WTC11 (cell line): ENCODE results near the gene S100A5. TPM values are rescaled to one million over a fixed set of nuclear protein-coding genes. Genes with fewer than 3 reads are reported as not detected.

Experiments used
- ATAC-seq: fragments of 200-7000 bp; cut with Tn5 transposase; 2 replicates; pipeline ENCODE4 v1.10.0; 2021; ENCODE audit warnings: mild to moderate bottlenecking, moderate library complexity
- CTCF ChIA-PET: fragments of 300-600 bp; sonication (Branson Sonifier 250); formaldehyde crosslinking; loops from one replicate; lab custom pipeline; 2021; ENCODE audit warnings: antibody characterized with exemption; lab: Charles Lee
- POLR2A ChIA-PET: fragments of 350-600 bp; sonication (Branson Sonifier 250); formaldehyde crosslinking; loops from one replicate; lab custom pipeline; 2021; ENCODE audit warnings: antibody characterized with exemption; lab: Charles Lee
- DNase-seq: peaks from one replicate; pipeline ENCODE4 v3.0.0; 2021; ENCODE audit warnings: low spot score
- H3K27ac Mint-ChIP-seq: 2 replicates; pipeline ENCODE4 v1.8.0; 2021; ENCODE audit warnings: mixed read lengths
- H3K27me3 Mint-ChIP-seq: 2 replicates; pipeline ENCODE4 v1.8.0; 2021; ENCODE audit warnings: low read depth, mild to moderate bottlenecking, moderate library complexity, mixed read lengths
- H3K36me3 Mint-ChIP-seq: 2 replicates; pipeline ENCODE4 v1.8.0; 2021; ENCODE audit warnings: mixed read lengths
- H3K4me1 Mint-ChIP-seq: 2 replicates; pipeline ENCODE4 v1.8.0; 2022; ENCODE audit warnings: mixed read lengths
- H3K4me3 Mint-ChIP-seq: 2 replicates; pipeline ENCODE4 v1.8.0; 2021; ENCODE audit warnings: mild to moderate bottlenecking, moderate library complexity, mixed read lengths
- H3K9me3 Mint-ChIP-seq: 2 replicates; pipeline ENCODE4 v1.8.0; 2021; ENCODE audit warnings: mixed read lengths
- AR ChIP-seq: fragments of 250-450 bp; sonication (Bioruptor Pico); IDR thresholded peaks from 2 replicates; pipeline ENCODE4 v1.9.0; 2021; ENCODE audit warnings: mild to moderate bottlenecking
- ATF3 ChIP-seq: sonication (generic); formaldehyde crosslinking; conservative IDR thresholded peaks from 2 replicates; pipeline ENCODE4 v1.8.1; 2022; ENCODE audit warnings: mild to moderate bottlenecking, missing genetic modification reagents
- ELF4 ChIP-seq: sonication (generic); formaldehyde crosslinking; IDR thresholded peaks from 2 replicates; pipeline ENCODE4 v1.8.1; 2022; ENCODE audit warnings: low read depth, mild to moderate bottlenecking, moderate library complexity, missing genetic modification reagents
- ESRRA ChIP-seq: sonication (generic); formaldehyde crosslinking; IDR thresholded peaks from 2 replicates; pipeline ENCODE4 v1.8.1; 2022; ENCODE audit warnings: mild to moderate bottlenecking, missing genetic modification reagents, borderline replicate concordance
- FOXP4 ChIP-seq: sonication (generic); formaldehyde crosslinking; IDR thresholded peaks from 2 replicates; pipeline ENCODE4 v1.8.0; 2022; ENCODE audit warnings: mild to moderate bottlenecking, missing genetic modification reagents
- IRF2 ChIP-seq: sonication (generic); formaldehyde crosslinking; IDR thresholded peaks from 2 replicates; pipeline ENCODE4 v1.8.0; 2022; ENCODE audit warnings: low read depth, missing genetic modification reagents, borderline replicate concordance
- TCF7 ChIP-seq: sonication (generic); formaldehyde crosslinking; IDR thresholded peaks from 2 replicates; pipeline ENCODE4 v1.8.0; 2022; ENCODE audit warnings: mild to moderate bottlenecking, low read depth, missing genetic modification reagents, moderate library complexity
- USF2 ChIP-seq: sonication (generic); formaldehyde crosslinking; IDR thresholded peaks from 2 replicates; pipeline ENCODE4 v1.8.1; 2023; ENCODE audit warnings: mild to moderate bottlenecking, missing genetic modification reagents, moderate library complexity
- ZNF121 ChIP-seq: sonication (generic); formaldehyde crosslinking; IDR thresholded peaks from 2 replicates; pipeline ENCODE4 v1.8.0; 2023; ENCODE audit warnings: missing genetic modification reagents
- ZNF317 ChIP-seq: sonication (generic); formaldehyde crosslinking; IDR thresholded peaks from 2 replicates; pipeline ENCODE4 v1.8.1; 2023; ENCODE audit warnings: low read depth, mild to moderate bottlenecking, moderate library complexity, missing genetic modification reagents, borderline replicate concordance
- ZNF512 ChIP-seq: sonication (generic); formaldehyde crosslinking; IDR thresholded peaks from 2 replicates; pipeline ENCODE4 v1.8.1; 2022; ENCODE audit warnings: missing genetic modification reagents, borderline replicate concordance
- total RNA-seq: library from RNA; stranded (reverse); gene quantifications from 3 replicates; pipeline ENCODE4 v1.2.3, GENCODE V29; 2021

S100A5 gene
- total RNA-seq, 1 experiment from 2014 or later = not detected

GRCh38 chr1:153547560-153548551 lies 7.1 kb upstream of the S100A5 start:
- ATAC-seq = no peak
- CTCF ChIA-PET = interaction anchor here (0.6 to 5.3 kb wide), 9 partner anchors 10 to 86 kb away, joined by 3 to 50 read pairs (median 4); partner anchors contain the start of genes CHTOP, S100A13 and S100A6
- no peaks in the 10 kb centered on the region; the same call in 1 of the 2 replicates for H3K27me3 Mint-ChIP-seq
- no peaks in the 10 kb centered on the region; the same call in 1 of the 2 replicates for H3K36me3 Mint-ChIP-seq
- H3K4me1 Mint-ChIP-seq = peaks cover 67% of the 10 kb centered on the region
- H3K4me3 Mint-ChIP-seq = no peak overlapping the region
- DNase-seq = no peak
- no peak overlapping the region for H3K27ac Mint-ChIP-seq
- POLR2A ChIA-PET = no interaction called here
- no peaks in the 10 kb centered on the region for H3K9me3 Mint-ChIP-seq
- TF ChIP-seq ZNF512 (CRISPR knock-in tag) = no peak
- TF ChIP-seq ZNF121 (CRISPR knock-in tag) = no peak
- no peak for TF ChIP-seq TCF7
- no peak for TF ChIP-seq IRF2 (CRISPR knock-in tag)

GRCh38 chr1:153546796-153547559 lies 6.2 kb upstream of the S100A5 start:
- H3K36me3 Mint-ChIP-seq = no peaks in the 10 kb centered on the region; the same call in 1 of the 2 replicates
- H3K4me3 Mint-ChIP-seq = no peak overlapping the region
- no peak for TF ChIP-seq ELF4 (CRISPR knock-in tag)
- no peak for TF ChIP-seq ZNF317 (CRISPR knock-in tag)
- no peak for TF ChIP-seq ATF3
- TF ChIP-seq ESRRA (CRISPR knock-in tag) = no peak
- TF ChIP-seq AR = no peak
- TF ChIP-seq ZNF512 (CRISPR knock-in tag) = no peak
- no peak for TF ChIP-seq USF2 (CRISPR knock-in tag)
- no peak for TF ChIP-seq FOXP4 (CRISPR knock-in tag)
- peaks cover 69% of the 10 kb centered on the region for H3K4me1 Mint-ChIP-seq
- H3K27ac Mint-ChIP-seq = no peak overlapping the region
- no peaks in the 10 kb centered on the region; the same call in 1 of the 2 replicates for H3K27me3 Mint-ChIP-seq
- POLR2A ChIA-PET = interaction anchor here (1.1 kb wide), 1 partner anchor 17 kb away, joined by 3 read pairs; no protein-coding TSS in a partner anchor
- CTCF ChIA-PET = interaction anchor here (0.6 to 5.3 kb wide), 6 partner anchors 12 to 87 kb away, joined by 3 to 50 read pairs (median 12); partner anchors contain the start of genes CHTOP, S100A13 and S100A6
- no peak for DNase-seq
- H3K9me3 Mint-ChIP-seq = no peaks in the 10 kb centered on the region
- no peak for ATAC-seq
